IMR-90 (cell line): ENCODE data around the gene BRWD1. TPM values are rescaled to one million over a fixed set of nuclear protein-coding genes. Genes with fewer than 3 reads are reported as not detected.
A peak's percentile ranks its signal among the peaks of the same experiment; 100 is the strongest.

Source experiments
- ATAC-seq: fragments of 200-7000 bp; cut with Tn5 transposase; 2 replicates; pipeline ENCODE4 v1.9.1; 2020; ENCODE audit warnings: low read depth, mild to moderate bottlenecking, moderate library complexity
- BruUV-seq: library from RNA; stranded (reverse); fragments of 400-500 nt; replicated peaks from 2 replicates; lab custom pipeline; 2021; lab: Mats Ljungman, UMichigan
- CTCF ChIA-PET: fragments of 300-600 bp; formaldehyde crosslinking; extraction: SDS; loops from one replicate; lab custom pipeline; 2021; ENCODE audit warnings: antibody characterized with exemption; lab: Yijun Ruan, JAX
- POLR2A ChIA-PET: fragments of 300-600 bp; sonication (Branson Sonifier 250); formaldehyde crosslinking; loops from one replicate; lab custom pipeline; 2022; ENCODE audit warnings: antibody characterized with exemption; ENCODE audit not compliant: unreplicated experiment; lab: Charles Lee
- DNase-seq: peaks from one replicate; pipeline ENCODE4 v3.0.0; 2013
- H2AFZ ChIP-seq: replicated peaks from 2 replicates; pipeline ENCODE3; 2013; ENCODE audit warnings: low read length, mild to moderate bottlenecking; ENCODE audit not compliant: poor library complexity
- H2AK5ac ChIP-seq: 2 replicates; pipeline ENCODE4 v1.6.1; 2013; ENCODE audit warnings: low read depth, low read length, inconsistent platforms
- H2AK9ac ChIP-seq: replicated peaks from 2 replicates; pipeline ENCODE3; 2013; ENCODE audit warnings: mild to moderate bottlenecking, low read depth, low read length, moderate library complexity; ENCODE audit not compliant: poor library complexity
- H2BK120ac ChIP-seq: 2 replicates; pipeline ENCODE4 v1.6.1; 2013; ENCODE audit warnings: low read depth, low read length, inconsistent platforms
- H2BK15ac ChIP-seq: 3 replicates; pipeline ENCODE4 v1.6.1; 2013; ENCODE audit warnings: low read depth, low read length, inconsistent platforms
- H2BK20ac ChIP-seq: 2 replicates; pipeline ENCODE4 v1.6.1; 2013; ENCODE audit warnings: low read depth, mild to moderate bottlenecking, inconsistent platforms, low read length, moderate library complexity
- H2BK5ac ChIP-seq: 2 replicates; pipeline ENCODE4 v1.6.1; 2013; ENCODE audit warnings: mild to moderate bottlenecking, low read depth, low read length, inconsistent platforms; ENCODE audit not compliant: poor library complexity, severe bottlenecking
- H3K14ac ChIP-seq: replicated peaks from 2 replicates; pipeline ENCODE4 v1.6.1; 2013; ENCODE audit warnings: low read depth, low read length, inconsistent platforms
- H3K18ac ChIP-seq: 2 replicates; pipeline ENCODE4 v1.6.1; 2013; ENCODE audit warnings: low read depth, low read length, control low read depth
- H3K23ac ChIP-seq: 2 replicates; pipeline ENCODE4 v1.6.1; 2013; ENCODE audit warnings: low read depth, low read length, inconsistent platforms
- H3K27ac ChIP-seq: 2 replicates; pipeline ENCODE4 v1.5.1; 2013; ENCODE audit warnings: mild to moderate bottlenecking, control low read depth, low read length; ENCODE audit not compliant: insufficient read depth
- H3K27me3 ChIP-seq: 2 replicates; pipeline ENCODE4 v1.6.1; 2013; ENCODE audit warnings: low read length; ENCODE audit not compliant: control insufficient read depth, insufficient read depth
- H3K36me3 ChIP-seq: 2 replicates; pipeline ENCODE4 v1.6.1; 2013; ENCODE audit warnings: low read length, mixed read lengths; ENCODE audit not compliant: control insufficient read depth, insufficient read depth
- H3K4ac ChIP-seq: 2 replicates; pipeline ENCODE4 v1.6.1; 2013; ENCODE audit warnings: low read depth, low read length, inconsistent platforms
- H3K4me1 ChIP-seq: 2 replicates; pipeline ENCODE4 v1.6.1; 2013; ENCODE audit warnings: low read length, mixed read lengths; ENCODE audit not compliant: control insufficient read depth, insufficient read depth
- H3K4me2 ChIP-seq: 2 replicates; pipeline ENCODE4 v1.6.1; 2013; ENCODE audit warnings: low read depth, mild to moderate bottlenecking, control low read depth, low read length, moderate library complexity
- H3K4me3 ChIP-seq: 2 replicates; pipeline ENCODE4 v1.5.1; 2013; ENCODE audit warnings: low read depth, mild to moderate bottlenecking, control low read depth, low read length, moderate library complexity; ENCODE audit not compliant: insufficient read depth
- H3K56ac ChIP-seq: 2 replicates; pipeline ENCODE4 v1.6.1; 2013; ENCODE audit warnings: low read length, inconsistent platforms; ENCODE audit not compliant: insufficient read depth; ENCODE audit errors: extremely low read depth
- H3K79me1 ChIP-seq, 2 experiments: 2 replicates each; pipeline ENCODE4 v1.6.1; 2013; ENCODE audit warnings: low read length in 2 of 2, inconsistent platforms in 1 of 2, low read depth in 1 of 2
- H3K9ac ChIP-seq: 2 replicates; pipeline ENCODE4 v1.6.1; 2013; ENCODE audit warnings: low read depth, low read length, control low read depth
- H3K9me1 ChIP-seq: 2 replicates; pipeline ENCODE4 v1.6.1; 2013; ENCODE audit warnings: low read length, inconsistent platforms; ENCODE audit not compliant: insufficient read depth
- H3K9me3 ChIP-seq: 2 replicates; pipeline ENCODE4 v1.6.1; 2013; ENCODE audit warnings: low read length; ENCODE audit not compliant: control insufficient read depth, insufficient read depth
- H4K20me1 ChIP-seq: 2 replicates; pipeline ENCODE4 v1.6.1; 2013; ENCODE audit warnings: low read length, inconsistent platforms; ENCODE audit not compliant: insufficient read depth
- H4K5ac ChIP-seq: 2 replicates; pipeline ENCODE4 v1.6.1; 2013; ENCODE audit warnings: mild to moderate bottlenecking, low read depth, low read length, control low read depth
- H4K8ac ChIP-seq, 2 experiments: 2 replicates each; pipeline ENCODE4 v1.6.1; 2013; ENCODE audit warnings: low read depth in 2 of 2, low read length in 2 of 2, control low read depth in 1 of 2, inconsistent platforms in 1 of 2
- H4K91ac ChIP-seq: 2 replicates; pipeline ENCODE4 v1.6.1; 2013; ENCODE audit warnings: low read depth, low read length, inconsistent platforms; ENCODE audit not compliant: insufficient read depth
- BHLHE40 ChIP-seq: fragments of 150-350 bp; IDR thresholded peaks from 2 replicates; pipeline ENCODE4 v1.6.1; 2016; ENCODE audit warnings: mild to moderate bottlenecking, low read depth, low read length
- CEBPB ChIP-seq: IDR thresholded peaks from 2 replicates; pipeline ENCODE4 v1.6.1; 2012; ENCODE audit warnings: low read depth, low read length, improper control_type of control experiment
- CHD1 ChIP-seq: IDR thresholded peaks from 2 replicates; pipeline ENCODE4 v1.6.1; 2012; ENCODE audit warnings: low read depth, low read length, improper control_type of control experiment
- FOS ChIP-seq: fragments of 150-350 bp; IDR thresholded peaks from 2 replicates; pipeline ENCODE4 v1.6.1; 2016; ENCODE audit warnings: low read depth, low read length
- MAFK ChIP-seq: IDR thresholded peaks from 2 replicates; pipeline ENCODE4 v1.6.1; 2012; ENCODE audit warnings: low read depth, low read length, improper control_type of control experiment
- MAZ ChIP-seq: IDR thresholded peaks from 2 replicates; pipeline ENCODE4 v1.6.1; 2012; ENCODE audit warnings: low read depth, mild to moderate bottlenecking, low read length, improper control_type of control experiment, moderate library complexity, borderline replicate concordance
- MXI1 ChIP-seq: IDR thresholded peaks from 2 replicates; pipeline ENCODE4 v1.6.1; 2012; ENCODE audit warnings: low read depth, mild to moderate bottlenecking, low read length, moderate library complexity, borderline replicate concordance
- NFE2L2 ChIP-seq: fragments of 150-350 bp; IDR thresholded peaks from 2 replicates; pipeline ENCODE4 v1.6.1; 2016; ENCODE audit warnings: low read depth, mild to moderate bottlenecking, low read length
- POLR2A ChIP-seq: IDR thresholded peaks from 2 replicates; pipeline ENCODE4 v1.6.1; 2012; ENCODE audit warnings: mild to moderate bottlenecking, low read depth, low read length
- RAD21 ChIP-seq: IDR thresholded peaks from 2 replicates; pipeline ENCODE4 v1.6.1; 2012; ENCODE audit warnings: low read length, improper control_type of control experiment
- RCOR1 ChIP-seq: IDR thresholded peaks from 2 replicates; pipeline ENCODE4 v1.6.1; 2012; ENCODE audit warnings: mild to moderate bottlenecking, low read length, improper control_type of control experiment; ENCODE audit not compliant: insufficient replicate concordance
- RFX5 ChIP-seq: IDR thresholded peaks from 2 replicates; pipeline ENCODE4 v1.8.0; 2012; ENCODE audit warnings: low read depth, mild to moderate bottlenecking, low read length, moderate library complexity
- SMC3 ChIP-seq: fragments of 150-350 bp; IDR thresholded peaks from 2 replicates; pipeline ENCODE4 v1.6.1; 2016; ENCODE audit warnings: low read depth, mild to moderate bottlenecking, antibody characterized with exemption, low read length, moderate library complexity
- WGBS, 2 experiments: methylation state at CpG; one replicate each; pipeline versions ENCODE4 v1.1.5 to v1.1.7; 2013; ENCODE audit warnings: missing lambda C conversion rate in 2 of 2; ENCODE audit not compliant: insufficient read length in 1 of 2; ENCODE audit errors: extremely low coverage in 2 of 2; 5-methylcytosine and 5-hydroxymethylcytosine counted together
- dilution Hi-C: fragments of 300-500 bp; cut with HindIII; formaldehyde crosslinking; loops from one replicate; pipeline ENCODE4 v1.14.3; 2018; ENCODE audit warnings: low sequenced_read_pairs; ENCODE audit not compliant: unreplicated experiment
- in situ Hi-C: fragments of 300-500 bp; cut with MboI; formaldehyde crosslinking; loops from 3 replicates; pipeline ENCODE4 v1.14.3; 2019; ENCODE audit warnings: low sequenced_read_pairs, inconsistent platforms, mixed read lengths
- intact Hi-C: fragments of 100-400 bp; cut with micrococcal nuclease; formaldehyde crosslinking; loops from 2 replicates; pipeline ENCODE4 v1.10.0; 2022
- polyA plus RNA-seq, 3 experiments: library from polyadenylated mRNA; depleted of rRNA; stranded (reverse); fragments of >200 nt; gene quantifications; 2 replicates each; pipeline ENCODE4 v1.2.3, GENCODE V29; 2012; ENCODE audit warnings: low replicate concordance in 1 of 3
- total RNA-seq: library from RNA; depleted of rRNA; stranded (reverse); fragments of >200 nt; gene quantifications from 2 replicates; pipeline ENCODE4 v1.2.3, GENCODE V29; 2012
- TF ChIP-seq, protein P1 (sequence below): fragments of 150-350 bp; IDR thresholded peaks from 2 replicates; pipeline ENCODE4 v1.6.1; 2017; ENCODE audit warnings: mild to moderate bottlenecking, antibody characterized with exemption, low read length, low read depth
- TF ChIP-seq, protein P2 (sequence below): fragments of 150-350 bp; IDR thresholded peaks from 2 replicates; pipeline ENCODE4 v1.6.1; 2016; ENCODE audit warnings: low read depth, mild to moderate bottlenecking, low read length, moderate library complexity, borderline replicate concordance
- TF ChIP-seq, protein P3 (sequence below): conservative IDR thresholded peaks from 2 replicates; pipeline ENCODE4 v1.5.1; 2012; ENCODE audit warnings: mild to moderate bottlenecking, low read depth, low read length, improper control_type of control experiment

BRWD1 gene
- total and polyA plus RNA-seq, 2 of the 4 experiments (the other 2 are of a cell fraction): 6.7 to 28.7 TPM

DNA sequence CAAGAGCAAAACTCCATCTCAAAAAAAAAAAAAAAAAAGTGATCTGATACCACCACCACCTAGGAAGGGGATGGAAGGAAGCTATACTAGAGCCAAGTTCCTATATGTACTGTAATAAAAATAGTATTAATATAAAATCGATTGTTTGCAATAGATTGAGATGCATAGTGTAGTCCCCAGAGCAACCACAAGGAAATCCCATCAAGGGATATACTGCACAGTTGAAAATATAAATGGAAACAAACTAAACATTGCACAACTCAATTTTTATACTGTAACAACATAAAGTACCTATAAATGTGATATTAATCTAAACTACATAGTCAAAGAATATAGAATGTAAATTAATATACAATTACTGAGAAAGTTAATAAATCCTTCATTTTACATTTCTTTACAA is 109.3 kb downstream of the BRWD1 start:
- no peak for TF ChIP-seq BHLHE40
- TF ChIP-seq, protein P1, sequence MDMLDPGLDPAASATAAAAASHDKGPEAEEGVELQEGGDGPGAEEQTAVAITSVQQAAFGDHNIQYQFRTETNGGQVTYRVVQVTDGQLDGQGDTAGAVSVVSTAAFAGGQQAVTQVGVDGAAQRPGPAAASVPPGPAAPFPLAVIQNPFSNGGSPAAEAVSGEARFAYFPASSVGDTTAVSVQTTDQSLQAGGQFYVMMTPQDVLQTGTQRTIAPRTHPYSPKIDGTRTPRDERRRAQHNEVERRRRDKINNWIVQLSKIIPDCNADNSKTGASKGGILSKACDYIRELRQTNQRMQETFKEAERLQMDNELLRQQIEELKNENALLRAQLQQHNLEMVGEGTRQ: no peak
- peak; percentile 21; the same call in 1 of the 2 replicates for TF ChIP-seq CEBPB
- TF ChIP-seq POLR2A: no peak
- TF ChIP-seq CHD1: no peak
- TF ChIP-seq RAD21: no peak
- TF ChIP-seq MAFK: no peak
- no peak for TF ChIP-seq MXI1
- TF ChIP-seq RCOR1: no peak
- no peak for TF ChIP-seq NFE2L2
- TF ChIP-seq FOS: no peak
- TF ChIP-seq, protein P2, sequence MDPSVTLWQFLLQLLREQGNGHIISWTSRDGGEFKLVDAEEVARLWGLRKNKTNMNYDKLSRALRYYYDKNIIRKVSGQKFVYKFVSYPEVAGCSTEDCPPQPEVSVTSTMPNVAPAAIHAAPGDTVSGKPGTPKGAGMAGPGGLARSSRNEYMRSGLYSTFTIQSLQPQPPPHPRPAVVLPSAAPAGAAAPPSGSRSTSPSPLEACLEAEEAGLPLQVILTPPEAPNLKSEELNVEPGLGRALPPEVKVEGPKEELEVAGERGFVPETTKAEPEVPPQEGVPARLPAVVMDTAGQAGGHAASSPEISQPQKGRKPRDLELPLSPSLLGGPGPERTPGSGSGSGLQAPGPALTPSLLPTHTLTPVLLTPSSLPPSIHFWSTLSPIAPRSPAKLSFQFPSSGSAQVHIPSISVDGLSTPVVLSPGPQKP: no peak
- TF ChIP-seq SMC3: no peak
- TF ChIP-seq MAZ: no peak
- no peak for TF ChIP-seq RFX5
- TF ChIP-seq, protein P3, sequence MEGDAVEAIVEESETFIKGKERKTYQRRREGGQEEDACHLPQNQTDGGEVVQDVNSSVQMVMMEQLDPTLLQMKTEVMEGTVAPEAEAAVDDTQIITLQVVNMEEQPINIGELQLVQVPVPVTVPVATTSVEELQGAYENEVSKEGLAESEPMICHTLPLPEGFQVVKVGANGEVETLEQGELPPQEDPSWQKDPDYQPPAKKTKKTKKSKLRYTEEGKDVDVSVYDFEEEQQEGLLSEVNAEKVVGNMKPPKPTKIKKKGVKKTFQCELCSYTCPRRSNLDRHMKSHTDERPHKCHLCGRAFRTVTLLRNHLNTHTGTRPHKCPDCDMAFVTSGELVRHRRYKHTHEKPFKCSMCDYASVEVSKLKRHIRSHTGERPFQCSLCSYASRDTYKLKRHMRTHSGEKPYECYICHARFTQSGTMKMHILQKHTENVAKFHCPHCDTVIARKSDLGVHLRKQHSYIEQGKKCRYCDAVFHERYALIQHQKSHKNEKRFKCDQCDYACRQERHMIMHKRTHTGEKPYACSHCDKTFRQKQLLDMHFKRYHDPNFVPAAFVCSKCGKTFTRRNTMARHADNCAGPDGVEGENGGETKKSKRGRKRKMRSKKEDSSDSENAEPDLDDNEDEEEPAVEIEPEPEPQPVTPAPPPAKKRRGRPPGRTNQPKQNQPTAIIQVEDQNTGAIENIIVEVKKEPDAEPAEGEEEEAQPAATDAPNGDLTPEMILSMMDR: 0 out of 2 replicates have a peak, but pooled peaks have one; percentile 9
- H3K18ac ChIP-seq: no peak overlapping the region
- H3K14ac ChIP-seq: no peak overlapping the region
- WGBS, 2 experiments: no CpG with 5 or more reads among the region's 1 CpG
- intact Hi-C loops: no loop called here
- H3K9ac ChIP-seq: no peak overlapping the region
- no peak overlapping the region for H2BK120ac ChIP-seq
- H4K20me1 ChIP-seq: no peaks in the 10 kb centered on the region
- no peak overlapping the region for H3K27ac ChIP-seq
- no peak overlapping the region for H3K4ac ChIP-seq
- no peak overlapping the region for H3K56ac ChIP-seq
- DNase-seq (no peak), ATAC-seq (no peak)
- peaks cover 32% of the 10 kb centered on the region for H3K36me3 ChIP-seq
- no peak overlapping the region for H2AFZ ChIP-seq
- no peaks in the 10 kb centered on the region for H3K27me3 ChIP-seq
- ChIA-PET CTCF (no interaction called here), POLR2A (no interaction called here)
- H3K9me3 ChIP-seq: no peaks in the 10 kb centered on the region
- H4K5ac ChIP-seq: no peak overlapping the region
- dilution Hi-C loops: no loop called here
- in situ Hi-C loops: no loop called here
- BruUV-seq: no TSS peak
- no peak overlapping the region for H2BK5ac ChIP-seq
- H2AK9ac ChIP-seq: no peak overlapping the region
- no peak overlapping the region for H4K8ac ChIP-seq
- no peak overlapping the region for H2AK5ac ChIP-seq
- no peak overlapping the region for H2BK15ac ChIP-seq
- peaks cover 0 to 6% of the 10 kb centered on the region in 2 experiments; a peak in 3 of 4 replicates for H3K79me1 ChIP-seq
- H3K4me3 ChIP-seq: no peak overlapping the region
- no peak overlapping the region for H3K23ac ChIP-seq
- 0 out of 2 replicates have a peak, but pooled peaks cover 2% of the 10 kb centered on the region for H3K4me1 ChIP-seq
- H2BK20ac ChIP-seq: no peak overlapping the region
- H4K91ac ChIP-seq: no peak overlapping the region
- no peak overlapping the region for H3K4me2 ChIP-seq
- H3K9me1 ChIP-seq: no peaks in the 10 kb centered on the region
